SK-N-SH treated with all-trans-retinoic acid at 6 μM for 48 hours (cell line): ENCODE data around the gene GLI3.

Experiments
- GLIS3 ChIP-seq: fragments of 250-450 bp; sonication (Bioruptor Pico); IDR thresholded peaks from 2 replicates; pipeline ENCODE4 v1.5.0; 2020; ENCODE audit warnings: mild to moderate bottlenecking, moderate library complexity
- RARB ChIP-seq: fragments of 250-450 bp; sonication (Bioruptor Pico); IDR thresholded peaks from 2 replicates; pipeline ENCODE4 v1.8.0; 2021; ENCODE audit warnings: mild to moderate bottlenecking, moderate library complexity
- TCF4 ChIP-seq: fragments of 250-450 bp; sonication (Bioruptor Pico); IDR thresholded peaks from 2 replicates; pipeline ENCODE4 v1.8.0; 2021; ENCODE audit warnings: mild to moderate bottlenecking, moderate library complexity, borderline replicate concordance
- ZC3H10 ChIP-seq: fragments of 250-450 bp; sonication (Bioruptor Pico); IDR thresholded peaks from 2 replicates; pipeline ENCODE4 v1.5.1; 2021; ENCODE audit warnings: mild to moderate bottlenecking, moderate library complexity
- ZFP3 ChIP-seq: fragments of 250-450 bp; sonication (Bioruptor Pico); IDR thresholded peaks from 2 replicates; pipeline ENCODE4 v1.5.0; 2020; ENCODE audit warnings: mild to moderate bottlenecking, moderate library complexity
- ZFP30 ChIP-seq: fragments of 450-650 bp; formaldehyde crosslinking; IDR thresholded peaks from 2 replicates; pipeline ENCODE4 v1.5.0; 2022; ENCODE audit warnings: mild to moderate bottlenecking, moderate library complexity
- ZNF8 ChIP-seq: fragments of 450-650 bp; formaldehyde crosslinking; IDR thresholded peaks from 2 replicates; pipeline ENCODE4 v1.5.0; 2020; ENCODE audit warnings: mild to moderate bottlenecking, moderate library complexity
- TF ChIP-seq, protein P1 (sequence below): fragments of 250-450 bp; sonication (Bioruptor Pico); IDR thresholded peaks from 2 replicates; pipeline ENCODE4 v1.8.0; 2020; ENCODE audit warnings: mild to moderate bottlenecking, moderate library complexity, borderline replicate concordance
- TF ChIP-seq, protein P2 (sequence below): fragments of 250-450 bp; sonication (Bioruptor Pico); IDR thresholded peaks from 2 replicates; pipeline ENCODE4 v1.5.1; 2020; ENCODE audit warnings: low read depth, mild to moderate bottlenecking, moderate library complexity
- TF ChIP-seq, protein P3 (sequence below): fragments of 250-450 bp; sonication (Bioruptor Pico); IDR thresholded peaks from 2 replicates; pipeline ENCODE4 v1.5.1; 2021; ENCODE audit warnings: mild to moderate bottlenecking, moderate library complexity
- TF ChIP-seq, protein P4 (sequence below): fragments of 250-450 bp; sonication (Bioruptor Pico); IDR thresholded peaks from 2 replicates; pipeline ENCODE4 v1.5.0; 2020; ENCODE audit warnings: mild to moderate bottlenecking, moderate library complexity

DNA sequence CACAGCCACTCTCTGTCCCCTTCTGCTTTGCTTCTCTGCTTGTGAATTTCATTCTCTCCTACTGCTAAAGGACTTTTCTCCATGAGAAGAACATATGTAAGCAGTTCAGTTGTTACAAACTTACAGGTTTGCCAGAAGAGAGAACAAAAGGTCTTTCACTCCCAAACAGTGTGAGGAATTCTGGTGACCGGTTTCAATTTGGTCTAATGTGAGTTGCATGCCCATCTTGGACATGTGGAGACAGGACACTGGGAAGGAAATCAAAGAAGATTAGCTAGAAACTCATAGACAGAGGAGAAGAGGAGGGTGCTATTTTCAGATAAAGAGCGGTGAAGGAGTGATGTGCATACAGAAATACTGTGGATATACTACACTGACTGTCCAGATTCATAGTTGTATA lies 324.6 kb downstream of the GLI3 start:
- TF ChIP-seq RARB (no peak), ZNF8 (no peak), ZFP3 (CRISPR knock-in tag) (no peak), GLIS3 (CRISPR knock-in tag) (no peak), ZC3H10 (CRISPR knock-in tag) (no peak), TCF4 (no peak), ZFP30 (no peak)
- TF ChIP-seq, protein P1, sequence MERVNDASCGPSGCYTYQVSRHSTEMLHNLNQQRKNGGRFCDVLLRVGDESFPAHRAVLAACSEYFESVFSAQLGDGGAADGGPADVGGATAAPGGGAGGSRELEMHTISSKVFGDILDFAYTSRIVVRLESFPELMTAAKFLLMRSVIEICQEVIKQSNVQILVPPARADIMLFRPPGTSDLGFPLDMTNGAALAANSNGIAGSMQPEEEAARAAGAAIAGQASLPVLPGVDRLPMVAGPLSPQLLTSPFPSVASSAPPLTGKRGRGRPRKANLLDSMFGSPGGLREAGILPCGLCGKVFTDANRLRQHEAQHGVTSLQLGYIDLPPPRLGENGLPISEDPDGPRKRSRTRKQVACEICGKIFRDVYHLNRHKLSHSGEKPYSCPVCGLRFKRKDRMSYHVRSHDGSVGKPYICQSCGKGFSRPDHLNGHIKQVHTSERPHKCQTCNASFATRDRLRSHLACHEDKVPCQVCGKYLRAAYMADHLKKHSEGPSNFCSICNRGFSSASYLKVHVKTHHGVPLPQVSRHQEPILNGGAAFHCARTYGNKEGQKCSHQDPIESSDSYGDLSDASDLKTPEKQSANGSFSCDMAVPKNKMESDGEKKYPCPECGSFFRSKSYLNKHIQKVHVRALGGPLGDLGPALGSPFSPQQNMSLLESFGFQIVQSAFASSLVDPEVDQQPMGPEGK: no peak
- TF ChIP-seq, protein P2, sequence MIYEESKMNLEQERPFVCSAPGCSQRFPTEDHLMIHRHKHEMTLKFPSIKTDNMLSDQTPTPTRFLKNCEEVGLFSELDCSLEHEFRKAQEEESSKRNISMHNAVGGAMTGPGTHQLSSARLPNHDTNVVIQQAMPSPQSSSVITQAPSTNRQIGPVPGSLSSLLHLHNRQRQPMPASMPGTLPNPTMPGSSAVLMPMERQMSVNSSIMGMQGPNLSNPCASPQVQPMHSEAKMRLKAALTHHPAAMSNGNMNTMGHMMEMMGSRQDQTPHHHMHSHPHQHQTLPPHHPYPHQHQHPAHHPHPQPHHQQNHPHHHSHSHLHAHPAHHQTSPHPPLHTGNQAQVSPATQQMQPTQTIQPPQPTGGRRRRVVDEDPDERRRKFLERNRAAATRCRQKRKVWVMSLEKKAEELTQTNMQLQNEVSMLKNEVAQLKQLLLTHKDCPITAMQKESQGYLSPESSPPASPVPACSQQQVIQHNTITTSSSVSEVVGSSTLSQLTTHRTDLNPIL (CRISPR knock-in tag): no peak
- TF ChIP-seq, protein P3, sequence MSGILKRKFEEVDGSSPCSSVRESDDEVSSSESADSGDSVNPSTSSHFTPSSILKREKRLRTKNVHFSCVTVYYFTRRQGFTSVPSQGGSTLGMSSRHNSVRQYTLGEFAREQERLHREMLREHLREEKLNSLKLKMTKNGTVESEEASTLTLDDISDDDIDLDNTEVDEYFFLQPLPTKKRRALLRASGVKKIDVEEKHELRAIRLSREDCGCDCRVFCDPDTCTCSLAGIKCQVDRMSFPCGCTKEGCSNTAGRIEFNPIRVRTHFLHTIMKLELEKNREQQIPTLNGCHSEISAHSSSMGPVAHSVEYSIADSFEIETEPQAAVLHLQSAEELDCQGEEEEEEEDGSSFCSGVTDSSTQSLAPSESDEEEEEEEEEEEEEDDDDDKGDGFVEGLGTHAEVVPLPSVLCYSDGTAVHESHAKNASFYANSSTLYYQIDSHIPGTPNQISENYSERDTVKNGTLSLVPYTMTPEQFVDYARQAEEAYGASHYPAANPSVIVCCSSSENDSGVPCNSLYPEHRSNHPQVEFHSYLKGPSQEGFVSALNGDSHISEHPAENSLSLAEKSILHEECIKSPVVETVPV (CRISPR knock-in tag): no peak
- TF ChIP-seq, protein P4, sequence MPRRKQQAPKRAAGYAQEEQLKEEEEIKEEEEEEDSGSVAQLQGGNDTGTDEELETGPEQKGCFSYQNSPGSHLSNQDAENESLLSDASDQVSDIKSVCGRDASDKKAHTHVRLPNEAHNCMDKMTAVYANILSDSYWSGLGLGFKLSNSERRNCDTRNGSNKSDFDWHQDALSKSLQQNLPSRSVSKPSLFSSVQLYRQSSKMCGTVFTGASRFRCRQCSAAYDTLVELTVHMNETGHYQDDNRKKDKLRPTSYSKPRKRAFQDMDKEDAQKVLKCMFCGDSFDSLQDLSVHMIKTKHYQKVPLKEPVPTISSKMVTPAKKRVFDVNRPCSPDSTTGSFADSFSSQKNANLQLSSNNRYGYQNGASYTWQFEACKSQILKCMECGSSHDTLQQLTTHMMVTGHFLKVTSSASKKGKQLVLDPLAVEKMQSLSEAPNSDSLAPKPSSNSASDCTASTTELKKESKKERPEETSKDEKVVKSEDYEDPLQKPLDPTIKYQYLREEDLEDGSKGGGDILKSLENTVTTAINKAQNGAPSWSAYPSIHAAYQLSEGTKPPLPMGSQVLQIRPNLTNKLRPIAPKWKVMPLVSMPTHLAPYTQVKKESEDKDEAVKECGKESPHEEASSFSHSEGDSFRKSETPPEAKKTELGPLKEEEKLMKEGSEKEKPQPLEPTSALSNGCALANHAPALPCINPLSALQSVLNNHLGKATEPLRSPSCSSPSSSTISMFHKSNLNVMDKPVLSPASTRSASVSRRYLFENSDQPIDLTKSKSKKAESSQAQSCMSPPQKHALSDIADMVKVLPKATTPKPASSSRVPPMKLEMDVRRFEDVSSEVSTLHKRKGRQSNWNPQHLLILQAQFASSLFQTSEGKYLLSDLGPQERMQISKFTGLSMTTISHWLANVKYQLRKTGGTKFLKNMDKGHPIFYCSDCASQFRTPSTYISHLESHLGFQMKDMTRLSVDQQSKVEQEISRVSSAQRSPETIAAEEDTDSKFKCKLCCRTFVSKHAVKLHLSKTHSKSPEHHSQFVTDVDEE (CRISPR knock-in tag): no peak
